DMS153 (cell line): ENCODE results near the gene RBBP8NL.
A peak's percentile ranks its signal among the peaks of the same experiment; 100 is the strongest.
"Not testable (repeated sequence)": the region's sequence is repeated elsewhere in the genome, so short reads cannot be mapped to it uniquely, and the experiment has no call there.

ENCODE experiments used
- DNase-seq: peaks from one replicate; lab custom pipeline; 2025; lab: John Stamatoyannopoulos, UW

RBBP8NL gene

DNA sequence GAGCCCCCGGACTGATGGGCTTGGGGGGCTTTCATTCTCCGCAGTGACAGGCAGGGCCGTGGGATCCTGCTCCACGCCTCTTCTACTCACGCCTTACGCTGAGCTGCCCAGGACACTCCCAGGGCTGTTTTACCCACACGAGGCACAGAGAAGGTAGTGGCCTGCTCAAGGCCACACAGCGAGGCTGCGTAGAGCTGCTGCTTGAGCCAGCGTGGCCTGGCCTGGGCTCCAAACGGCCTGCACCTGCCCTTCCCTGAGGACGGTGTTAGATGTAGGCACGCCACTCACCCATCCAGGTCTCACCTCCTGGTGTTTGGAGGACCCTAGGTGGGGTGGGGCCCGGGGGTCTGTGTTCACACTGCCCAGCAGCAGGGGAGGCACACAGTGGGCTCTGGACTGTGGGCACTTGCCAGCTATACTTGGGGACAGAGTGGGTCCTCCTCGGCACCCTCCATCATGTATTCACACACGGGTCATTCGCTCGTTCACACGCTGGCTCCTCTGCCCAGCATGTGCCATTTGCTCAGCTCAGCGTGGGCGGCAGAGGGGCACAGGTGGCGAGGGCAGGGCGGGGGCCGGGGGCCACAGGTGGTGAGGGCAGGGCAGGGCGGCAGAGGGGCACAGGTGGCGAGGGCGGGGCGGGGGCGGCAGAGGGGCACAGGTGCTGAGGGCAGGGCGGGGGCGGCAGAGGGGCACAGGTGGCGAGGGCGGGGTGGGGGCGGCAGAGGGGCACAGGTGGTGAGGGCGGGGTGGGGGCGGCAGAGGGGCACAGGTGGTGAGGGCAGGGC, 18.4 kb upstream of the RBBP8NL start:
- DNase-seq = no peak

DNA sequence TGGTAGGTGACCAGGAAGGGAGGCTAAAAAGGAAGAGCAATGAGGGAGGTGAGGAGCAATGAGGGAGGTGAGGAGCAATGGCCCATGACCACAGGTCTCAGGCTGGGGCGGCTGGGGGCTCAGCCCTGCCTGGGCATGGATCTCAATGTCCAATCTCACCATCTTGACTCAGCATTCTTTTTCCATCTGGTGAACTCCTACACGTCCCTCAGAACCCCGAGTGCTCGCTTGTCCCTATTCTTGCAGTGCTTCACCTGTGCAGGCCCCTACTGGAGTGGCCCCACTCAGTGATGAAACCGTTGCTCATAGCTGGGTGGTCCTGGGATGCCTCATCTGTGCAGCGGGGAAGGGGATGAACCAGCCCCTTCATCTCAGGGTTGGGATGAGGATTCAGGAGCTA, 16.9 kb upstream of the RBBP8NL start:
- DNase-seq = no peak

DNA sequence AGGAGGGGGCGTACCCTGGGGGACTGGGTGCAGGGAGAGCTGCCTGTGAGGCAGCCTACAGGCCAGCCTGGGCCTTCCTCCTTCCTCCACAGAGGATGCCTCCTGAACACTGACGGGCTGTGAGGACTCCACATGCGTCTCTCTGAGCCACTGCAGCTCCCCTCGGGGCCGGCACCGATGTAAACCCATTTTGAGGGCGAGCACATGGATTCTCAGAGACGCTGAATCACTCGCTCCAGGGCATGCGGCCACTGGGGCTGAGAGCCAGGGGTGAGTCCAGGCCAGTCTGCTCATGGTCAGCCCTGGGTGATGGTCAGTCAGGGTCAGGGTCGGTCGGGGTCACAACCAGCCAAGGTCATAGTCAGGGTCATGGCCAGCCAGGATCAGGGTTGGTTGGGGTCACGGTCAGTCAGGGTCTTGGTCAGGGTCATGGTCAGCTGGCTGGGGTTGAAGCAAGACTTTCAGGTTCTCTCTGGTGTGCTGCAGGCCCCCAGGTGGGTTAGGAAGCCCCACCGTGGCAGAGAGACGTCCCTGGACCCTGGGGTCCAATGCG, 14.7 kb upstream of the RBBP8NL start:
- DNase-seq = no peak

DNA sequence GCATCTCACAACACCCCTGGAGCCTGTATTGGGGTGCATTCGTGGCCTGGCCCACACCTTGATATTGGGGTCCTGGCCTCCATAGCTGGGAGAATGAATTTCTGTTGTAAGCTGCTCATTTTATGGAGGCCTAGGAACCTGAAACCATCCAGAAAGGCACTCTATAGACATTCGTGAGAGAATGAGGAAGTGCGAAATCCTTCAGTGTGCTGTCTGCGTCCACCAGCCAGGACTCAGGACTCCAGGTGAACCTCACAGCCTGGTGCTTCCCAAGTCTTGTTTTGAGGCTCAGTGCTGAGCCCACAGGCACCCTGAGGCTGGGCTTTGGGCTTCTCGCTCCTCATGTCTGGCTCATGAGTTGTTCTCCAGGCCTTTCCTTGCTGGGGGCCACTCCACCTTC, 11.9 kb upstream of the RBBP8NL start:
- no peak for DNase-seq

DNA sequence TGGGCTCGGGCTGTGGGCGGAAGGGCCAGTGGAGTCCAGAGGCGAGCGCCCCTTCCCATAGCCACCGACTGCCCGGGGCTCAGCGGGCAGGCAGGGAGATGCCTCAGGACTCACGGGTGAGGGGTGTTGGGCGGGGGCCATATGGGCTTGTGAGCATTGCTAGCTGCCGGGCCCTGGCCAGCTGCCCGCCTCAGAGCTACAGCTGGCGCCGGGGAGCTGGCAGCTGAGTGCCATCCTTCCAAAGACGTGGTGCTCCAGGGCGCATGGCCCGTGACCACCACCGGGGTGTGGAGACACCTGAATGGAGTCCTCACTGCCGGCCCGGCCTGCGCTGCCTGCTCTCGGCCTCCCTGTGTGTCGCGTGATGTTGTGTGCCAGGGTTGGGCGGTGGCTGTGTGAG, 10.6 kb upstream of the RBBP8NL start:
- no peak for DNase-seq

DNA sequence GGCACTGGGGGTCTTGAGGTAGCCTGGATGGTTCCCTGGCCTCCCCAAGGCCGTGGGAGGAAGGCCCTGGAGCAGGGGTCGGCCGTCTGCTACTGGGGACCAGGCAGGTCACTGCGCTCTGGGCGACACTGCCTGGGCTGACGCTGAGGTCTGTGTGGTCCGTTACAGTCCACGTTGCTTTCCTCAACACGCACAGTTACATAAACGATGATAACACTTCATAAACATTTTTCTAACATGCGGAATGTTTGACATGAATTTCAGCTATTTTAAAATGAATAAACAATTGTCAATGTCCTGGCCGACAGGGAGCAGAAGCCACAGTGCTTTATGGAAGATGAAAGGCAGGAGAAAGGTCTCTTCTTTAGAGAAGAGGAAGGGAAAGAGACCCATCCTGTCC, 10.2 kb upstream of the RBBP8NL start:
- DNase-seq = no peak

DNA sequence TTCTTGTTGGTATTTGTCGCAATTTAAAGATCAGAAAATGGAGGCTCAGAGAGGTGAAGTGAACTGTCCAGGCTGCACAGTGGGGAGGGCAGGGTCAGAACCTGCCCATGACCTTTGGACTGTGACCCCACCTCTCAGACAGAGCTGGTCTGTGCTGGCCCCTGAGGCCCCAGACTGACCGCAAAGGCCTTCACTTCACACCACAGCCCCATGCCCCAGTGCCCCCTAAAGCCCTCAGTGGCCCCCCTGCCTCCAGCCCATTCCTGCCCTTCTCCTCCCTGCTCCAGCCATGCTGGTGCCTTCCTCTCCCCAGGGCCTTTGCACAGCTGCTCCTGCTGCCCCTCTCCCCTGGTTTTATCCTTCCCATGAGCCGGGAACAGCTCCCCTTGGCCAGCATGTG, 9.4 kb upstream of the RBBP8NL start:
- no peak for DNase-seq

DNA sequence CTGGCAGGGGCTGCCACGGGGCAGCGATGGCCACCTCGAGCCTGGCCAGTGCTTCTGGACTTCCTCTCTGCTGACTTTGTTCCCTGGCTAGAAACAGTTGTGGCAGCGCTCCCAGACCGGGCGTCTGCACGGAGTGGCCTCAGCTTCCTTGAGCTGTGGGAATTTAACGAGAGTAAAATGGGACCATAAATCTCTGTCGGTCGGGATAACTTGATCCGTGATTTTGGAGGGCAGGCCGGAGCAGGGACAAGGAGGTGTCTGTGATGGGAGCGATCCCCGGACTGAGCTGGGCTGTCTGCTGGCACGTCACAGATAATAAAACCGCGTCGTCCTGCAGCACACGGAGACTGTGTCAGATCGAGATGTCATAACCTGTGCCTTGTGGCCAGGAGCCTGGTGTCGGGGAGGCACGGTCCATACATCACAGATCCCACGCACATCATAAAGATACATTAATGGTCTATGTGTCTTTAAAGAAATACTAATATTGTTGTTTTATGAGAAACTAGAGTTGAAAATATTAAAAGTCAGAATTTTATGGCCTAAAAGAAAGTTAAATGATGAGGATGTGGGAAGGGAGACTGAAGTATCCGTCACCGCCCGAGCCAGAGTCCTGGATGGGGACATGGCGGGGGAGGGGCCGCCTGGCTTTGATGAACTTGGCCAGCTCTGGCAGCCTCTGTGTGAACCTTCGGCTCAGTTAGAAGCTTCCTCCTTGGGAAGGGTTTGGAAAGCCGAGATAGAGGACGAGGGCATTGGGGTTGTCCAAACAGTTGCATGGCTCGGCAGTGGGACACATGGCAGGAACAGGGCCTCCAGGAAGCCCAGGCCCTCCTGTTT, 6.5 kb upstream of the RBBP8NL start:
- DNase-seq = no peak

DNA sequence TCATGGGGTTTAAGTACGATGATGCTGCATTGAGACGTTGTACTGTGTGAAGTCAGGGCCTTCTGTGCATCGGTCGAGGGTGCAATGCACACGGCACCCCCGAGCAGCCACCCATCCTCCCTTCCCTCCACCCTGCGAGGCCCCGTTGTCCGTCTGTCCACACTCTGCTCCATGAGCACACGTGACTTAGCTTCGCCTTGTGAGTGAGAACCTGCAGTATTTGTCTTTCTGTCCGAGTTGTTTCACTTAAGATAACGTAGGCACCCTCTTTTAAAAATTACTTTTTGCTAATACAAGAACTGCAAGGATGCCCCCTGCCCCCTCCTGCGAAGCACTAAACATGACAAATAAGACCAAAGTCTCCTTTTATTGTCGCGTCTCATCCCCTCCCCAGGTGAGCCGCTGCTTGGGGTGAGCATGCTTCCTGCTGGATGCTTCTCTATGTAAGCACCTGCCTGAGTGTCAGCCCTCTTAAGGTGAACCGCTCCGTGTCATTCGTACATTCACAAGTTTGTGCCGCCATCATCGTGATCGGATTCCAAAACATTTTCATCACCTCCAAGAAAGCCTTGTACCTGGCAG, 3.6 kb upstream of the RBBP8NL start:
- no peak for DNase-seq

DNA sequence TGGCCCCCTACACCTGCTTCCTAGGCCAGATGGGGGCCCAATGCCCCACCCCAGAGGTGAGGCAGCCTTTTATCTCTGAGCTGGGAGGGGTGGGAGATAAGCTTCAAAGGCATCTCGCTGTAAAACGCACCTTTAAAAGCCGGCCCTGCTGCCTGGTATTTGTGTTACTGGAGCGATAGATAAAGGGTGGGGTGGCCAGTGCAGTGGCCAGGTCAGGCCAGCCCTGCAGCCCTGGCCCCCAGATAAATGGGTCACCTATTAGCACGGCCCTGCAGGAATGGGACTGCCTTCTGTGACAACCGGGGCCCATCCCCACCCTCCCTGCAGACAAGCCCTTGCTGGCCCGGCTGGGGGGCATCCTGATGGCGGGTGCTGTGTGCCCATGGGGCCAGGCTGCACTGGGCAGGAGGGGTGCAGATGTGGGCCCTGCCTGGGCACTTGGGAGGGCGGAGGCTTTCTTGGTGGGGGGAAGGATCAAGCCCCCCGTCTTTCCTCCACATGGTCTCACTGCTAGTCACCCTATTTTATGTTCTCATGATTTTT, 3.0 kb upstream of the RBBP8NL start:
- no peak for DNase-seq

DNA sequence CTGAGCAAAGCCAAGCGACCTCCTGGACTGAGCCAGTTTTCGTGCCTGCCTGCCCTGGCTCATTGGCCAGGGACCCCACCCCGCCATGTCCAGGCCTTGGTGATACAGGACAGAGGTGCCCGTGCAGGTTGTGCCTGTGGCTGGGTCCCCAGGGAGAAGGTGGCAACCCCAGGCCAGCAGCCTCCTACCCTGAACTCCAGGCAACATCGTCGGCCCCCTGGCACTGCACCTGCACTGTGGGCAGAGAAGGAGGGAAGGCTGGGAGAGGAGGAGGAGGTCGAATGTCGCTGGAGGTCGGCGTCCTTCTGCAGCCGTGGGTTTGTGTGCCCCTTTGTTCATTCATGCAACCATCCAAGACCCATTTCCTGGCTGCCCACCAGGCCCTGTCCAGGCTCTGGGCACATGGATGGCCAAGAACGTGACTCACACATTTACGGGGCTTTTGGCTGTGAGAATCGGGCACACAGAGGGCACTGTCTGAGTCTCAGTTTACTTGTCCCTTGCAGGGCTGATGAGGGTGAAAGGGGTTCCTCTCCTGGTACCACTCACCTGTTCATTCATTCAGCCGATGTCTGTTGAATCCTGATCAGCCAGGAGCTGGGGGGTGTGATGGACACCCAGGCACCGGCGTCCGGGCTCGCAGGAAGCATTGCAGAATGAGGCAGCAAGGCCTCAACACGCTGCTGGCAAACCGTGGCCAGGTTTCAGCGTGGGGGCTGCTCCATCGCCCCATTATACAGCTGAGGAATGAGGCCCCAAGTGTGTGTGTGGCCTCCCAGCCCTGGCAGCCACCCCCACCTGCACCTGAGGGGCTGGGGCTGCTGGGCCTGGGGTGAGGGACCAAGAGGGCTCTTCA, 2.3 kb upstream of the RBBP8NL start:
- DNase-seq = no peak

DNA sequence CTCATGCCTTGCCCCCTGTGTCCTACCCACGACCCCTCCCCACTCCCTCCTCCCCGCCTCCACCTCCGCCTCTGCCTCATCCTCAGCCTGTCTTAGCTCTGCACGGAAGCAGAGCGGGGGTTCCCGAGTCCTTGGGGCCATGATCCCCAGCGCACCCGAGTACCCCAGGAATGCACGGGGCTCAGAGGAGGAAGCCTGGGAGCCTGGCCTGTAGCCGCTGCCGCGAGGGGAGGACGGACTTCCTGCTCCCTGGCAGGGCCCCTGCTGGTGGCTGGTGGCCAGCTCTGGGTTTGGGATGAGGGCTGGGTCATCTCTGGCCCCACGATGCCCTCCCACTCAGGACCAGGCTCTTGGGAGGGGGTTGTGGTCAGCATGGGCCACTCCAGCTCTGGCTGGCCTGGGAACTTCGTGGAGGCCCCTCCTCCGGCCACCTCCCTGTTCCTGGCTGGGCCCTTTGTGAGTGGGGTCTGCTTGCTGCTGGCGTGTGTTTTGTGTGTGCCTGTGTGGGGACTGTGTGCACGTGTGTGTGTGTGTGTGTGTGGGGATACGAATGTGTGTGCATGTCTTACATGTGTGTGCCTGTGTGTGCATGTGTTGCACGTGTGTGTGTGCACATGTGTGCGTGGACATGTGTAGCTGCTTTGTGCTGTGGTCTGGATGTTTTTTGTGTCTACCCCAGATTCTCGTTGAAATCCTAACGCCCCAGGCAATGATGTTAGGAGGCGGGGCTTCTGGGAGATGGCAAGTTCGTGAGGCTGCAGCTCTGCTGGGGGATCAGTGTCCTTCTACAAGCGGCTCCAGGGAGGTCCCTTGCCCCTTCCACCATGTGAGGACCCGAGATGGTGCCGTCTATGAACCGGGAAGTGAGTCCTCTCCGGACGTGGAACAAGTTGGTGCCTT, 1.3 kb upstream of the RBBP8NL start:
- no peak for DNase-seq

DNA sequence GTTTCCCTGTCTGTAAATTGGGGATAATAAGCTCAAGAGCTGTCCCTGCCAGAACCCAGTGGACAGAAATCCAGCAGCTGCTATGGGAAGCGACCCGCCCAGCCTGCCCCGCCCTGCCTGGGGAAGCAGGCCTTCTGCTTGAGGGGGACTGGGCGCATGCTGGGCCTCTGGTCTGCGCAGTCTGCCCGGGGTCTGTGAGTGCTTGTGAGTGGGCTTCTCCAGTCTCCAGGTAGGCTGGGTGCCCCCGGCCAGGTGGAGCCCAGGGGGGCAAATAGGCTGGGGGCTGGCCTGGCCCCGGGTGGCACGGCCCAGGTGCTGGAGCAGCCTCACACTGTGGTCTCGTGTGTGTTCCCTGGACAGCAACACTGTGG, 648 bp upstream of the RBBP8NL start:
- no peak for DNase-seq

DNA sequence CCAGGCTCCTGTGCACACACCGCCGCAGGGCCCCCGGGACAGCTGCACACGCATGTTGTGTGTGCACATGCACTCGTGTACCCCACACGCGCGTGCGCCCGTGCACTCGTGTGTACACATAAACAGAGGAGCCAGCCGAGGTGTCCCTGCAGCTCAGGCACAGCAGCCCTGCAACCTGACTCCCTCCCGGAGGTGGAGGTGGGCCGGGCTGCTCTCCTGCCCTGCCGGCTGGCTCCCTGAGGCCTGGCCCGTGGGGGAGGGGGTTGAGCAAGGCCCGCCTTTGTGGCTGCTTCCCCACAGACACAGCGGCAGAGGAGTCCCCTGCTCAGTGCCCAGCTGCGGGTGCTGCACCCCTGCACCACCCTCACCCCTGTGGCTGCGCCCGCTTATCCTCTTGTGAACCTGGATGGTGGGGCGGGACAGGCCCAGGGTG, 624 bp downstream of the RBBP8NL start:
- DNase-seq = peak; percentile 19

DNA sequence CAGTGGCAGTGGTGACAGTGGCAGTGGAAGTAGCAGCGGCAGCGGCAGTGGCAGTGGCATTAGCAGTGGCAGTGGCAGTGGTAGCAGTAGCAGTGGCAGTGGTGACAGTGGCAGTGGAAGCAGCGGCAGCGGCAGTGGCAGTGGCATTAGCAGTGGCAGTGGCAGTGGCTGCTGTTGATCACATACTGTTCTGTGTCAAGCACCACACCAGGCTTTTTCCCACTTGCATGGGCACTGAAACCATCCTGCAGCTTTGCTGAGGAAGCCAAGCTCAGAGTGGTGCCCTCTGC, 1.3 kb downstream of the RBBP8NL start:
- DNase-seq = not testable (repeated sequence)

DNA sequence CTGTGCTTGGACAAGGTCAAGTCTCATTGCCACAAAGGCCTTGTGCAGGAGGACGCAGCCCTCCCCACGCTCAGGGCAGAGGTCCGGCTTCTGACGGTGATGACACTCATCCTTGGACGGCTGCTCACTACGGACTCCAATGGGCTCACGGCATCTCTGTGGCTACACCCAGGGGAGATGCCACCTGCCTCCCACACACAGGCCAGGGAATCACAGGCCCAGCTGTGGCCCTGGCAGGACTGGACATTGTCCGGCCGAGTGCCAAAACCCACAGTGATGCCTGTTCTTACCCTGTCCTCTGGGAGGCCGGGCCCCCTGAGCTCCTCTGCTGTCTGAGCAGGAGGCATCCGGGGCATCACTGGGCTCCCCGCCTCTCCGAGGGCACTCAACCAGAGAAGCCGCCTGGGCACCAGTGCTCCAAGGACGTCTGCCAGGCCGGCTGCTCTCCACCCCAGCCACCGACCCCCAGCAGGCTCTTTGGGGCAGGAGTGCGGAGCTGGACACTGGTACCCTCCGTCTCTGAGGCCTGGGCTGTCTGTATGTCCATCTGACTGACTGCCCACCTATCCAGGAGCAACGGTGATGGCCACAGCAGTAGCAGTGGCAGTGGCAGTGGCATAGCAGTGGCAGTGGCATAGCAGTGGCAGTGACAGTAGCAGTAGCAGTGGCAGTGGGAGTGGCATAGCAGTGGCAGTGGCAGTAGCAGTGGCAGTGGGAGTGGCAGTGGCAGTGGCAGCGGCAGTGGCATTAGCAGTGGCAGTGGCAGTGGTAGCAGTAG, 1.9 kb downstream of the RBBP8NL start:
- DNase-seq = no peak

DNA sequence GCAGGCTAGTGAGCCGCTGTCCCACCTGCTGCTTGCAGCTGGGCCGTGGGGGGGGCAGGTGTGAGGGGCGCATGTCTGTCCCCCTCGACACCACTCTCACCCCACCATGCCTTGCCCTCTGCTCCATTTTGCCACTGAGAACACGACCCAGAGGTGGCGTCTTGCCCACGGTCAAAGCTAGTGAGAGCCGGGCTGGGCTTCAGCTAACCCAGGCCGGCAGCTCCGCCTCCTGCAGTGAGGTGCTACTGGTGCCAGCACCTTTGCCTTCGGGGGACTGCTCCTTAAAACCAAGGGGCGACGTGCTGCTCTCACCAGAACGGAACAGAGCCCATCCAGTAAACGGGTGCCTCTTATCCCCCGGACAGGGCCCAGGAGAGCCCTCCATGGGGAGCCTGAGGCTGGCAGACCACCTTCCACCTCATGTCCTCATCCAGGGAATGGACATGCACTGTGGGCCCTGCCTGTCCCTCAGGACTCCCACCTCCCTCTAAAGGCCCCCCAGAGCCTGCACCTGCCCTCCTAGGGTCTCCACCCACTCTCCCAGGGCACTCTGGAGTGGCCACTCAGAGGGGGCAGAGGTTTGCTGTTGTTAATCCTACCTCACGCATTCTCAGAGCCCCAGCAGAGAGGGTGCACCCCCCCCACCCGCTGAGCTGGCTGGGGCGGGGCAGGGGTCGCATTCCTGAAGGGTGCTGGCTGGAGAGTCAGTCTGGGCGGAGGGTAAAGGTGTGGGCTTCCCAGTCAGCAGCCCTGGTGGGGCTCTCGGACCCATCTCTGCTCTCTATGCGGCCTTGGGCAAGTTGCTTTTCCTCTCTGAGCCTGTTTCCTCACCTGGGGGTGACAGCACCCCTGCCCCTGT, 2.9 kb downstream of the RBBP8NL start:
- DNase-seq = no peak

DNA sequence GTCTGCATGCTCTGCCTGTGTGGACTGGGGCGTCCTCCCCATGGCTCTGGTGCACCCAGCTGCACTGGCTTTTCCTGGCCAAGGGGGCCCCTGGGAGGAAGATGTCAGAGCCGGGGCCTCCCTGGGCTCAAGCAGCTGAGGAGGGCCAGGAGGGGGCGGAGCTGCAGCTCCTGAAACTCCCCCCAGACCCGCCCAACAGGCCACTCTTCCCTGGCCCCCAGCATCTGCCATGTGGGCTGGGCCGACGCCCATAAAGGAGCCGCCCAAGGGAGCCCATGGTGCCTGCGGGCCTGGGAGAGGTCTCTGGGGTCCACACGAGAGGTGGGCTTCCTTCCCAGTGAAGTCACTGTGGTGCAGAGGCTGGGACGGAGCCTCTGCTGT, 4.0 kb downstream of the RBBP8NL start:
- no peak for DNase-seq
